Pancreas (tissue), 10 donors: ENCODE measurements around the gene COL20A1. TPM values are rescaled to one million over a fixed set of nuclear protein-coding genes. Genes with fewer than 3 reads are reported as not detected.

Experiments used
- ATAC-seq, 4 donors: fragments of 200-7000 bp; cut with Tn5 transposase; one replicate each; pipeline versions ENCODE4 v1.8.0 to v1.9.1; 2020; ENCODE audit warnings: mild to moderate bottlenecking in 4 of 4, moderate library complexity in 4 of 4
- DNase-seq, 6 donors: peaks; one replicate each; pipeline ENCODE4 v3.0.0-alpha.2; 2020
- FAIRE-seq: peaks from 2 replicates; lab custom pipeline; 2012; peaks lifted over from hg19 to GRCh38; lab: Jason Lieb, UNC
- H3K27ac ChIP-seq, 4 donors: fragments of 200-600 bp; sonication (generic); 1 replicate in 3 of 4; 2 replicates in 1 of 4; pipeline versions ENCODE4 v1.5.0 to v1.8.0; 2020
- H3K27me3 ChIP-seq, 4 donors: fragments of 200-600 bp; one replicate each; pipeline ENCODE4 v1.8.0; 2021
- H3K36me3 ChIP-seq, 3 donors: fragments of 200-600 bp; sonication (generic) in 1 of 3; one replicate each; pipeline versions ENCODE4 v1.5.0 to v1.8.0; 2020 to 2021
- H3K4me1 ChIP-seq, 3 donors: fragments of 200-600 bp; one replicate each; pipeline ENCODE4 v1.8.0; 2021
- H3K4me3 ChIP-seq, 4 donors: fragments of 200-600 bp; sonication (generic) in 2 of 4; one replicate each; pipeline versions ENCODE4 v1.5.0 to v1.8.0; 2020 to 2021
- H3K9me3 ChIP-seq, 4 donors: fragments of 200-600 bp; one replicate each; pipeline ENCODE4 v1.8.0; 2021
- CTCF ChIP-seq, 4 donors: fragments of 200-600 bp; sonication (generic) in 3 of 4; IDR thresholded peaks; one replicate each; pipeline versions ENCODE4 v1.5.0 to v1.8.0; 2021; ENCODE audit warnings: antibody characterized with exemption in 4 of 4
- WGBS, 2 donors: extraction: QIAGEN DNeasy Blood & Tissue Kit; methylation state at CpG; one replicate each; pipeline ENCODE4 v1.1.7; 2013; 5-methylcytosine and 5-hydroxymethylcytosine counted together
- intact Hi-C, 3 donors: fragments of 100-400 bp; cut with DNase I; formaldehyde crosslinking; loops; one replicate each; pipeline versions ENCODE4 v1.11.1 to v1.14.2; 2022
- polyA plus RNA-seq, 2 donors: library from polyadenylated mRNA; stranded (reverse); fragments of 200-250 nt; gene quantifications; one replicate each; pipeline ENCODE4 v1.2.3, GENCODE V29; 2013
- total RNA-seq, 6 donors: library from RNA; stranded (reverse); fragmentation: NEBNext Ultra II Directional in 4 of 6; extraction: Animal tissue kit (Norgen Biotek cat#: 25700) in 4 of 6; gene quantifications; one replicate each; pipeline versions ENCODE4 v1.2.1 to v1.2.4, GENCODE V29; 2021 to 2023
- donor health status: healthy with polysubstance abuse.
- donor health status: DM: no; HTN: no; CAD: no; lungs with moderate emphysema.
- donor health status: DM: no; HTN: no; CAD: no.
- donor health status: control.
- donor health status: control.
- donor health status: Bipolar disorder and iron deficiency.
- donor health status: DM: yes; HTN: yes; CAD: no.
- donor health status: DM: no; HTN: no; CAD: no.
- donor health status: DM: no; HTN: no; CAD: no.
- donor health status: DM: yes; HTN: yes; CAD: no.

The COL20A1 gene
- total and polyA plus RNA-seq, 8 donors, result 0.05 TPM; not detected in 7

- Histone ChIP-seq H3K4me3 (no peak overlapping the region), H3K27ac (no peak overlapping the region), H3K27me3 (no peaks in the 10 kb centered on the region), H3K36me3 (peaks cover 0 to 53% (median 10%) of the 10 kb centered on the region in 3 donors), H3K9me3 (no peaks in the 10 kb centered on the region), H3K4me1 (no peaks in the 10 kb centered on the region)
- no peak for FAIRE-seq
- intact Hi-C loops, result no loop called here
- no peak for TF ChIP-seq CTCF (IDR thresholded peaks at IDR 0.05)
- DNase-seq, result peak in 1 of 6 donors; percentile 63
- no peak for ATAC-seq
- 91 to 95% methylated on average over 17 of the region's 17 CpGs for WGBS, 2 donors
Observed at GRCh38 chr20:63282946-63283345, 10.0 kb upstream of the COL20A1 start.

GRCh38 chr20:63283397-63284082 is 9.4 kb upstream of the COL20A1 start:
- H3K27ac ChIP-seq, result no peak overlapping the region
- H3K4me3 ChIP-seq, result no peak overlapping the region
- FAIRE-seq (no peak), DNase-seq (peak in 2 of 6 donors; percentile 17 to 63), ATAC-seq (no peak)
- intact Hi-C loops, result no loop called here
- no peaks in the 10 kb centered on the region for H3K27me3 ChIP-seq
- H3K4me1 ChIP-seq, result no peaks in the 10 kb centered on the region
- H3K36me3 ChIP-seq, result peaks cover 0 to 55% (median 8%) of the 10 kb centered on the region in 3 donors
- TF ChIP-seq CTCF (IDR thresholded peaks at IDR 0.05), result no peak
- WGBS, 2 donors, result 92 to 95% methylated on average over 33 of the region's 33 CpGs
- H3K9me3 ChIP-seq, result no peaks in the 10 kb centered on the region

- WGBS, 2 donors, result 88 to 90% methylated on average over 13 to 14 of the region's 14 CpGs
- ATAC-seq, result no peak
- peaks cover 0 to 56% (median 3%) of the 10 kb centered on the region in 3 donors for H3K36me3 ChIP-seq
- no peak overlapping the region for H3K27ac ChIP-seq
- peak in 2 of 6 donors; percentile 7 to 67 for DNase-seq
- H3K4me3 ChIP-seq, result no peak overlapping the region
- H3K27me3 ChIP-seq, result no peaks in the 10 kb centered on the region
- H3K9me3 ChIP-seq, result no peaks in the 10 kb centered on the region
- intact Hi-C loops, result no loop called here
- no peak for TF ChIP-seq CTCF (IDR thresholded peaks at IDR 0.05)
- no peak for FAIRE-seq
- H3K4me1 ChIP-seq, result no peaks in the 10 kb centered on the region
Observed at GRCh38 chr20:63284083-63284440, 8.9 kb upstream of the COL20A1 start.

- Histone ChIP-seq H3K27me3 (no peaks in the 10 kb centered on the region), H3K27ac (no peak overlapping the region), H3K4me3 (no peak overlapping the region), H3K4me1 (no peaks in the 10 kb centered on the region), H3K9me3 (no peaks in the 10 kb centered on the region), H3K36me3 (peaks cover 0 to 51% (median 3%) of the 10 kb centered on the region in 3 donors)
- 88 to 93% methylated on average over 25 of the region's 25 CpGs for WGBS, 2 donors
- ATAC-seq (no peak), FAIRE-seq (no peak), DNase-seq (peak in 1 of 6 donors; percentile 30)
- TF ChIP-seq CTCF (IDR thresholded peaks at IDR 0.05), result no peak
- intact Hi-C loops, result no loop called here
Observed at GRCh38 chr20:63284544-63284949, 8.4 kb upstream of the COL20A1 start.

GRCh38 chr20:63284981-63285524 is 7.9 kb upstream of the COL20A1 start:
- no peak for FAIRE-seq
- 84 to 86% methylated on average over 13 of the region's 13 CpGs for WGBS, 2 donors
- Histone ChIP-seq H3K9me3 (no peaks in the 10 kb centered on the region), H3K4me1 (no peaks in the 10 kb centered on the region), H3K27me3 (no peaks in the 10 kb centered on the region), H3K4me3 (no peak overlapping the region), H3K27ac (no peak overlapping the region), H3K36me3 (peaks cover 0 to 46% (median 3%) of the 10 kb centered on the region in 3 donors)
- intact Hi-C loops, result no loop called here
- peak in 1 of 6 donors; percentile 30 for DNase-seq
- no peak for ATAC-seq
- TF ChIP-seq CTCF (IDR thresholded peaks at IDR 0.05), result no peak
